ENCODE results near the gene PLTP. TPM values are rescaled to one million over a fixed set of nuclear protein-coding genes. Genes with fewer than 3 reads are reported as not detected.
"Not testable (repeated sequence)": the region's sequence is repeated elsewhere in the genome, so short reads cannot be mapped to it uniquely, and the experiment has no call there.

The PLTP gene
- total RNA-seq, 1 experiment from 2014 or later = 0.16 TPM

- no peak for DNase-seq (ENCODE audit: low read depth)
These were observed 33.2 kb upstream of the PLTP start for GRCh38 chr20:45944965-45945677.

GRCh38 chr20:45944151-45944964 lies 32.4 kb upstream of the PLTP start:
- DNase-seq (ENCODE audit: low read depth) = peak; percentile 28

GRCh38 chr20:45943613-45944012 lies 31.7 kb upstream of the PLTP start:
- no peak for DNase-seq (ENCODE audit: low read depth)

GRCh38 chr20:45940469-45940868 lies 28.5 kb upstream of the PLTP start:
- DNase-seq (ENCODE audit: low read depth) = no peak

- DNase-seq (ENCODE audit: low read depth) = no peak
These were observed 28.1 kb upstream of the PLTP start for GRCh38 chr20:45940053-45940452.

GRCh38 chr20:45938727-45939438 lies 26.9 kb upstream of the PLTP start:
- no peak for DNase-seq (ENCODE audit: low read depth)

- DNase-seq (ENCODE audit: low read depth) = no peak
These were observed 25.8 kb upstream of the PLTP start for GRCh38 chr20:45937765-45938164.

- no peak for DNase-seq (ENCODE audit: low read depth)
These were observed 23.6 kb upstream of the PLTP start for GRCh38 chr20:45935416-45936046.

- DNase-seq (ENCODE audit: low read depth) = peak; percentile 94
These were observed 22.8 kb upstream of the PLTP start, which contains the start of gene PCIF1 for GRCh38 chr20:45934586-45935415. TSS of gene PCIF1 (plus strand) at chr20:45934683. CDS start at chr20:45939000, 4,317 bp downstream.

GRCh38 chr20:45934046-45934585 lies 22.2 kb upstream of the PLTP start:
- DNase-seq (ENCODE audit: low read depth) = peak; percentile 58

- peak; percentile 88 for DNase-seq (ENCODE audit: low read depth)
These were observed 21.5 kb upstream of the PLTP start for GRCh38 chr20:45933266-45934045.

GRCh38 chr20:45931680-45932079 lies 19.7 kb upstream of the PLTP start:
- not testable (repeated sequence) for DNase-seq (ENCODE audit: low read depth)

GRCh38 chr20:45927071-45927878 lies 15.3 kb upstream of the PLTP start:
- DNase-seq (ENCODE audit: low read depth) = no peak

- no peak for DNase-seq (ENCODE audit: low read depth)
These were observed 14.7 kb upstream of the PLTP start for GRCh38 chr20:45926731-45927070.

- DNase-seq (ENCODE audit: low read depth) = no peak
These were observed 14.0 kb upstream of the PLTP start for GRCh38 chr20:45925821-45926506.

GRCh38 chr20:45924391-45925261 lies 12.7 kb upstream of the PLTP start:
- no peak for DNase-seq (ENCODE audit: low read depth)
